ENCODE measurements around the gene ANKK1.

Gene ANKK1

GRCh38 chr11:113363406-113363805 lies 24.2 kb upstream of the ANKK1 start:
- no peak overlapping the region for H3K4me3 ChIP-seq (ENCODE audit: low read depth in 1 of 2, low read length in 2 of 2)
- no peaks in the 10 kb centered on the region for H3K9me3 ChIP-seq (ENCODE audit: low read length)
- H3K27ac ChIP-seq (ENCODE audit: low read depth, low read length) = no peak overlapping the region
- H3K4me1 ChIP-seq (ENCODE audit: insufficient read depth, low read length) = no peaks in the 10 kb centered on the region
- no peaks in the 10 kb centered on the region for H3K27me3 ChIP-seq (ENCODE audit: control insufficient read depth in 1 of 2, insufficient read depth in 2 of 2, low read length in 2 of 2)
- peaks cover 57% of the 10 kb centered on the region for H3K36me3 ChIP-seq (ENCODE audit: insufficient read depth, low read length)
- H3K9ac ChIP-seq (ENCODE audit: low read length) = no peak overlapping the region

DNA sequence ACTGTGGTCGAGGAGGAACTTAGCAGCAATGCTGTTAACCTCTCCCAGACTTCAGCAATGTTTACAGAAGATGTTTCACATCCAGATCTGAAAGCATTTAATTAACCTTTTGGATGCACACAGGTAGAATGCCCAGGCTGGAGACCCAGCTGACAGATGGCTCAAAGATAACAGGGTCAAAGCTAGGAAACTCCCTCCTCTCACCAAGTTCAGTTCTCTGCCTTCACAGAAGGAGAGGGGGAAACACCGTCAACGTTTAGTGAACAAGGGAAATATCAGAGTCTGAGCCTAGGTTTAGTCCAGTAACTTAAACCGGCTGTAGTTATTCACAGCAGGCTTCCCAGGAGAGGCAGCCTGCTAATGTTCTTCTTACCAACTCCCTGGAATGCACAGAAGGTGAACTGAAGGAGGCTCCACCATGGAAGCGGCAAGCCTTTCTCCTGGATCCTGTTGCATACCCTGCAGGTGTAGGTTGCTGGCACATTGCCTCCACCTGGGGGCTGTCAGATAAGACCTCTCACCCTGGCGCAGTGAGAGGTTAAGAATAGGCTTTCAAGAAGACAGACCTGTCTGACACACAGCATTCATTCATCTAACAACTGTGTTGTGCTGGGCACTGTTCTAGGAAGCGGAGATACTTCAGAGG lies 23.5 kb upstream of the ANKK1 start:
- H3K27me3 ChIP-seq (ENCODE audit: control insufficient read depth in 1 of 2, insufficient read depth in 2 of 2, low read length in 2 of 2) = no peaks in the 10 kb centered on the region
- peaks cover 49% of the 10 kb centered on the region for H3K36me3 ChIP-seq (ENCODE audit: insufficient read depth, low read length)
- H3K9me3 ChIP-seq (ENCODE audit: low read length) = no peaks in the 10 kb centered on the region
- no peak overlapping the region for H3K4me3 ChIP-seq (ENCODE audit: low read depth in 1 of 2, low read length in 2 of 2)
- H3K9ac ChIP-seq (ENCODE audit: low read length) = no peak overlapping the region
- H3K27ac ChIP-seq (ENCODE audit: low read depth, low read length) = no peak overlapping the region
- no peaks in the 10 kb centered on the region for H3K4me1 ChIP-seq (ENCODE audit: insufficient read depth, low read length)

DNA sequence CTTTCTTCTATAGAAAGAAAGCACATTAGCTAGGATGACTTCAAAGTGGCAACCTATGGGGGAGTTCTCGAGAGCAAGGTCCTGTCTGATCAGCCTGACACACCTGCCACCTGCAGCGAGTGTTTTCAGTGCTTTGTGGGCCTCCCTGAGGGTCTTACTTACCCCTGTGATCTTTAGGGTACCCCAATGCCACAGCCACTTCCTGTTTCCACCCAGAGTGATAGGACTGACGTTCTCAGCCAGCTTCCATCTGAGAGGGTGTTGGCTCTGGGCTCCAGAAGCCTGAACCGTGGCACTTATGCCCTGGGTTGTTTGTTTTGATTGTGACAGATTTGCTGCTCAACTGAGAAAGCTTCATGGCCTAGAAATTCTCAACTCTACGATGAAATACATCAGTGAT lies 21.7 kb upstream of the ANKK1 start:
- H3K27ac ChIP-seq (ENCODE audit: low read depth, low read length) = no peak overlapping the region
- H3K9me3 ChIP-seq (ENCODE audit: low read length) = no peaks in the 10 kb centered on the region
- H3K4me1 ChIP-seq (ENCODE audit: insufficient read depth, low read length) = no peaks in the 10 kb centered on the region
- H3K9ac ChIP-seq (ENCODE audit: low read length) = no peak overlapping the region
- peaks cover 32% of the 10 kb centered on the region for H3K36me3 ChIP-seq (ENCODE audit: insufficient read depth, low read length)
- no peak overlapping the region for H3K4me3 ChIP-seq (ENCODE audit: low read depth in 1 of 2, low read length in 2 of 2)
- H3K27me3 ChIP-seq (ENCODE audit: control insufficient read depth in 1 of 2, insufficient read depth in 2 of 2, low read length in 2 of 2) = no peaks in the 10 kb centered on the region

- Histone ChIP-seq H3K9ac (ENCODE audit: low read length) (no peak overlapping the region), H3K36me3 (ENCODE audit: insufficient read depth, low read length) (peaks cover 12% of the 10 kb centered on the region), H3K4me1 (ENCODE audit: insufficient read depth, low read length) (no peaks in the 10 kb centered on the region), H3K9me3 (ENCODE audit: low read length) (no peaks in the 10 kb centered on the region), H3K4me3 (ENCODE audit: low read depth in 1 of 2, low read length in 2 of 2) (no peak overlapping the region), H3K27me3 (ENCODE audit: control insufficient read depth in 1 of 2, insufficient read depth in 2 of 2, low read length in 2 of 2) (no peaks in the 10 kb centered on the region), H3K27ac (ENCODE audit: low read depth, low read length) (no peak overlapping the region)
Observed at GRCh38 chr11:113369411-113369810, 18.2 kb upstream of the ANKK1 start.

GRCh38 chr11:113370634-113371033 lies 16.9 kb upstream of the ANKK1 start:
- Histone ChIP-seq H3K4me3 (ENCODE audit: low read depth in 1 of 2, low read length in 2 of 2) (no peak overlapping the region), H3K4me1 (ENCODE audit: insufficient read depth, low read length) (no peaks in the 10 kb centered on the region), H3K27ac (ENCODE audit: low read depth, low read length) (no peak overlapping the region), H3K27me3 (ENCODE audit: control insufficient read depth in 1 of 2, insufficient read depth in 2 of 2, low read length in 2 of 2) (no peaks in the 10 kb centered on the region), H3K36me3 (ENCODE audit: insufficient read depth, low read length) (peaks cover under 1% of the 10 kb centered on the region), H3K9ac (ENCODE audit: low read length) (no peak overlapping the region), H3K9me3 (ENCODE audit: low read length) (no peaks in the 10 kb centered on the region)

- no peak overlapping the region for H3K9ac ChIP-seq (ENCODE audit: low read length)
- H3K4me3 ChIP-seq (ENCODE audit: low read depth in 1 of 2, low read length in 2 of 2) = no peak overlapping the region
- no peak overlapping the region for H3K27ac ChIP-seq (ENCODE audit: low read depth, low read length)
- no peaks in the 10 kb centered on the region for H3K27me3 ChIP-seq (ENCODE audit: control insufficient read depth in 1 of 2, insufficient read depth in 2 of 2, low read length in 2 of 2)
- no peaks in the 10 kb centered on the region for H3K9me3 ChIP-seq (ENCODE audit: low read length)
- H3K4me1 ChIP-seq (ENCODE audit: insufficient read depth, low read length) = no peaks in the 10 kb centered on the region
- H3K36me3 ChIP-seq (ENCODE audit: insufficient read depth, low read length) = no peaks in the 10 kb centered on the region
Observed at GRCh38 chr11:113372309-113372708, 15.3 kb upstream of the ANKK1 start.

DNA sequence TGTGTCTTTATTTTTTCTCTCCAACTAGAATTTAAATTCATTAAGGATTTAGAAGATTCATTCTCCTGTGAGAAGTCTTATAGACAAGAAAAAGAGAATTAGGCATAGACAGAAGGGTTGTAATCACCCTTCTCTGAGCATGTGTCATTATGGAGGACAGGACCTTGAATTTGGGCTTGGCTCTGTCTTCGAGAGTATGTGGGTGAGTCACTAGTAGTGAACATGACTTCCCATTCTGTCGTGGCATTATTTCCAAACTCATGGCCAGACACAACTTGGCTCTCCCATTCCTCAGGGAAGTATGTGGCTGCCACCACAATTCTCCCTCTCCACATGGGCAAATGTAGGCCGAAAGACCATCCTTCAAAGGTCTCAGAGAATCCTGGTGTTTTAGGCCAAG lies 14.3 kb upstream of the ANKK1 start:
- H3K27me3 ChIP-seq (ENCODE audit: control insufficient read depth in 1 of 2, insufficient read depth in 2 of 2, low read length in 2 of 2) = no peaks in the 10 kb centered on the region
- no peak overlapping the region for H3K27ac ChIP-seq (ENCODE audit: low read depth, low read length)
- no peaks in the 10 kb centered on the region for H3K36me3 ChIP-seq (ENCODE audit: insufficient read depth, low read length)
- no peak overlapping the region for H3K4me3 ChIP-seq (ENCODE audit: low read depth in 1 of 2, low read length in 2 of 2)
- H3K4me1 ChIP-seq (ENCODE audit: insufficient read depth, low read length) = no peaks in the 10 kb centered on the region
- H3K9me3 ChIP-seq (ENCODE audit: low read length) = no peaks in the 10 kb centered on the region
- H3K9ac ChIP-seq (ENCODE audit: low read length) = no peak overlapping the region

DNA sequence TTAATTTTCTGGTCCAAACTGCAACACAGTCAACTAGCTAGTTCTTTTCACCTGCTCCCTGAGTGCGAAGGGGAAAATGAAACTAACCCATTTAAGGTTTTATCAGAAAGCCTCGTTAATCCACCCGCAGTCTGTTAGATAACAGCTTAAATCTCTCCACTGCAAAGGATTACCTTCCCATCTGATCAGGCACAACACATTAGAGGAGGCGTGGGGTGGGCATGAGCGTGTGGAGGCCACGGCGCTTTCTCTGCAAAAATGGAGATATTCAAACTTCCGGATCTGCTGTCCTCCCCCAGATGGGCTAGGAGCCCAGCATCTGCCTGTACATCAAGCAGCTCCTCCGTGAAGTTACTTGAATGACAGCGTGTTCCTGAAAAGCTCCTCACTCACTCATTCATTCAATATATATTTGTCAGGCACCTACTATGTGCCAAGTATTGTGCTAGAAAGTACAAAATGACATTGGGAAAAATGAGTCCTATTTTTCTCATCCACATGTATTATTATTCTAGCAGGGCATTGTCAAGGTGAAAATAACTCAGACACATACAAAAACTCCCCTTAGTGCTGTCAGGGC lies 13.5 kb upstream of the ANKK1 start:
- H3K4me1 ChIP-seq (ENCODE audit: insufficient read depth, low read length) = no peaks in the 10 kb centered on the region
- H3K27ac ChIP-seq (ENCODE audit: low read depth, low read length) = no peak overlapping the region
- no peak overlapping the region for H3K4me3 ChIP-seq (ENCODE audit: low read depth in 1 of 2, low read length in 2 of 2)
- H3K9me3 ChIP-seq (ENCODE audit: low read length) = no peaks in the 10 kb centered on the region
- H3K27me3 ChIP-seq (ENCODE audit: control insufficient read depth in 1 of 2, insufficient read depth in 2 of 2, low read length in 2 of 2) = no peaks in the 10 kb centered on the region
- no peaks in the 10 kb centered on the region for H3K36me3 ChIP-seq (ENCODE audit: insufficient read depth, low read length)
- no peak overlapping the region for H3K9ac ChIP-seq (ENCODE audit: low read length)

DNA sequence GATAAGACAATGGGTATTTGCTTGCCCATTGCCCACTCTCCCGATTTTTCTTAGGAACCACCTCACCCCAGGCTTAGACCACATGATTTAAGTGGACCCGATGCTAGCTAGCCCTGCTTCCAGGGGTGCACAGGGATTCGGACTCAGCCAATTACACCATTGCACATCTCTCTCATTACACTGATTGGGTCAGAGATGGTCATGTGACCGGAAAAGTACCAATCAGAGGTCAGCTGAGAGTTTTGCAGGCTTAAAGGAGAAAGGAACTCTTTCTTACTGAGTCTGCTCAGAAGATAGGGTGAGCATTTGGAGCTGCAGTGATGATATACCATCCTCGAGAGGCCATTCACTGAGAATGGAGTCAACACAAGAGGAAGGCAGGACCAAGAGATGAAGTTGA lies 12.2 kb upstream of the ANKK1 start:
- no peaks in the 10 kb centered on the region for H3K27me3 ChIP-seq (ENCODE audit: control insufficient read depth in 1 of 2, insufficient read depth in 2 of 2, low read length in 2 of 2)
- no peaks in the 10 kb centered on the region for H3K9me3 ChIP-seq (ENCODE audit: low read length)
- no peaks in the 10 kb centered on the region for H3K4me1 ChIP-seq (ENCODE audit: insufficient read depth, low read length)
- H3K36me3 ChIP-seq (ENCODE audit: insufficient read depth, low read length) = no peaks in the 10 kb centered on the region
- H3K9ac ChIP-seq (ENCODE audit: low read length) = no peak overlapping the region
- H3K4me3 ChIP-seq (ENCODE audit: low read depth in 1 of 2, low read length in 2 of 2) = no peak overlapping the region
- no peak overlapping the region for H3K27ac ChIP-seq (ENCODE audit: low read depth, low read length)

GRCh38 chr11:113376156-113376555 lies 11.4 kb upstream of the ANKK1 start:
- Histone ChIP-seq H3K4me3 (ENCODE audit: low read depth in 1 of 2, low read length in 2 of 2) (no peak overlapping the region), H3K27ac (ENCODE audit: low read depth, low read length) (no peak overlapping the region), H3K27me3 (ENCODE audit: control insufficient read depth in 1 of 2, insufficient read depth in 2 of 2, low read length in 2 of 2) (no peaks in the 10 kb centered on the region), H3K9me3 (ENCODE audit: low read length) (no peaks in the 10 kb centered on the region), H3K36me3 (ENCODE audit: insufficient read depth, low read length) (no peaks in the 10 kb centered on the region), H3K9ac (ENCODE audit: low read length) (no peak overlapping the region), H3K4me1 (ENCODE audit: insufficient read depth, low read length) (no peaks in the 10 kb centered on the region)

DNA sequence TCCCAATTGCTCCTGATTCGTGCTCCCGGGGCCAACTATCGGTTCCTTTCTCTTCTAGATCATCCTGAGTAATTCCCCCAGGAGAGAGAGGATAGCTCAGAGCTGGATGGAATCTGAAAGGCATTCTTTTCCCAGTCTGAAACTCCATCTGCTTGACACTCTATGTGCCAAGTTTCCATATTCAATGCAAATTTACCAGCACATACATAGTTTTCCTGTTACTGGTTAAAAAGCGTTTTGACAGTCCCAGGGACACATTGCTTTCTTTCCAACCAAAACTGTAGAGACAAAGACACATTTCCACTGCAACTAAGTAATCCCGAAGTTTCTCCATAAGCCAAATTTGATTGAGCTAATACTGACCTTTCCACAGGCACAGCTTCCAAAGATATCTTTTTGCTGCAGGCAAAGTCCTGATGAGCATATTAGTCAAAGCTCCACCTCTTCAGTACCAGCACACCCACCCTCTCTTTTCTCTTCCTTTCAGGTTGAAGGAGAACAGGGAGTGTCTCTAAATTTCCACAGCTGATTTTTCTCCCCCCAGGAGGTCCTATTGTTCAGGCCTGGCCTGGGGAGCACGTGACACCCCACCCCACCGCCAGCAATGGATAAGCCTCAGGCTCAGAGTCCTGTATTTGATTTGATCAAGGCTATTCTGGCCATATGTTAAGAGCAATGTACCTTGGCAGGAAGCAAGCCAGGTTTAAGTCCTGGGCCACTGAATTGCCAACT lies 9.7 kb upstream of the ANKK1 start:
- H3K27ac ChIP-seq (ENCODE audit: low read depth, low read length) = no peak overlapping the region
- H3K9me3 ChIP-seq (ENCODE audit: low read length) = no peaks in the 10 kb centered on the region

GRCh38 chr11:113378692-113379091 lies 8.9 kb upstream of the ANKK1 start:
- H3K27me3 ChIP-seq (ENCODE audit: control insufficient read depth in 1 of 2, insufficient read depth in 2 of 2, low read length in 2 of 2) = no peaks in the 10 kb centered on the region
- H3K9ac ChIP-seq (ENCODE audit: low read length) = no peak overlapping the region
- no peaks in the 10 kb centered on the region for H3K4me1 ChIP-seq (ENCODE audit: insufficient read depth, low read length)
- no peaks in the 10 kb centered on the region for H3K36me3 ChIP-seq (ENCODE audit: insufficient read depth, low read length)
- no peaks in the 10 kb centered on the region for H3K9me3 ChIP-seq (ENCODE audit: low read length)
- H3K4me3 ChIP-seq (ENCODE audit: low read depth in 1 of 2, low read length in 2 of 2) = no peak overlapping the region
- H3K27ac ChIP-seq (ENCODE audit: low read depth, low read length) = no peak overlapping the region

More for the DNA sequence above, 9.7 kb upstream of the ANKK1 start:
- Histone ChIP-seq H3K4me3 (ENCODE audit: low read depth in 1 of 2, low read length in 2 of 2) (no peak overlapping the region), H3K9ac (ENCODE audit: low read length) (no peak overlapping the region), H3K4me1 (ENCODE audit: insufficient read depth, low read length) (no peaks in the 10 kb centered on the region), H3K27me3 (ENCODE audit: control insufficient read depth in 1 of 2, insufficient read depth in 2 of 2, low read length in 2 of 2) (no peaks in the 10 kb centered on the region), H3K36me3 (ENCODE audit: insufficient read depth, low read length) (no peaks in the 10 kb centered on the region)

Data from muscle layer of colon (tissue), 2 donors.